HG02970 (cell line): ENCODE data around the gene NUP62CL.

Source experiments
- ATAC-seq: cut with Tn5 transposase; IDR thresholded peaks from one replicate; pipeline ENCODE4 v1.9.1; 2021; ENCODE audit warnings: mild to moderate bottlenecking, moderate library complexity, moderate number of reproducible peaks; ENCODE audit not compliant: unreplicated experiment, low FRiP score

Gene NUP62CL

GRCh38 chrX:107154787-107155620 is 51.2 kb downstream of the NUP62CL start:
- ATAC-seq = no peak

- no peak for ATAC-seq
Measured at GRCh38 chrX:107153005-107153404, 53.2 kb downstream of the NUP62CL start.

- no peak for ATAC-seq
Measured at GRCh38 chrX:107146670-107147069, 59.6 kb downstream of the NUP62CL start.

- no peak for ATAC-seq
Measured at GRCh38 chrX:107135965-107136307, 70.3 kb downstream of the NUP62CL start.

GRCh38 chrX:107135049-107135964 is 70.9 kb downstream of the NUP62CL start:
- no peak for ATAC-seq

- no peak for ATAC-seq
Measured at GRCh38 chrX:107123750-107124149, 82.5 kb downstream of the NUP62CL start.

GRCh38 chrX:107119283-107119682 is 87.0 kb downstream of the NUP62CL start:
- no peak for ATAC-seq

GRCh38 chrX:107118322-107119147 is 87.7 kb downstream of the NUP62CL start, which contains the start of gene RBM41:
Gene RBM41, minus strand, starts transcription at chrX:107118822. Its CDS starts 49 bp downstream, at chrX:107118773.
- ATAC-seq = peak; percentile 99

GRCh38 chrX:107117993-107118321 is 88.3 kb downstream of the NUP62CL start:
- no peak for ATAC-seq

GRCh38 chrX:107107459-107107858 is 98.8 kb downstream of the NUP62CL start:
- ATAC-seq = no peak

GRCh38 chrX:107102980-107103379 is 103.3 kb downstream of the NUP62CL start:
- no peak for ATAC-seq

- no peak for ATAC-seq
Measured at GRCh38 chrX:107076158-107076557, 130.1 kb downstream of the NUP62CL start.
